Suprapubic skin (tissue), 4 donors: ENCODE data around the gene TMEM164. TPM values are rescaled to one million over a fixed set of nuclear protein-coding genes. Genes with fewer than 3 reads are reported as not detected.

Experiments
- DNase-seq, 2 donors: peaks; one replicate each; pipeline ENCODE4 v3.0.0-alpha.2; 2019; ENCODE audit warnings: low spot score in 2 of 2
- H3K27ac ChIP-seq: fragments of 200-600 bp; sonication (generic); one replicate; pipeline ENCODE4 v1.5.1; 2019
- H3K27me3 ChIP-seq: fragments of 200-600 bp; sonication (generic); one replicate; pipeline ENCODE4 v1.5.1; 2019
- H3K36me3 ChIP-seq: fragments of 200-600 bp; sonication (generic); one replicate; pipeline ENCODE4 v1.5.1; 2019
- H3K4me1 ChIP-seq: fragments of 200-600 bp; sonication (generic); one replicate; pipeline ENCODE4 v1.5.1; 2019
- H3K4me3 ChIP-seq: fragments of 200-600 bp; sonication (generic); one replicate; pipeline ENCODE4 v1.5.1; 2019; ENCODE audit warnings: mild to moderate bottlenecking
- H3K9me3 ChIP-seq: fragments of 200-600 bp; sonication (generic); one replicate; pipeline ENCODE4 v1.5.1; 2019
- EP300 ChIP-seq: sonication (generic); formaldehyde crosslinking; IDR thresholded peaks from one replicate; pipeline ENCODE4 v1.6.1; 2017; ENCODE audit warnings: antibody characterized with exemption
- POLR2A ChIP-seq, 2 donors: fragments of 450-650 bp; IDR thresholded peaks; one replicate each; pipeline ENCODE4 v1.6.1; 2017; ENCODE audit warnings: antibody characterized with exemption in 2 of 2, mild to moderate bottlenecking in 2 of 2, moderate library complexity in 2 of 2
- POLR2AphosphoS5 ChIP-seq, 3 donors: sonication (generic); formaldehyde crosslinking; IDR thresholded peaks; one replicate each; pipeline ENCODE4 v1.6.1; 2017; ENCODE audit warnings: antibody characterized with exemption in 3 of 3
- WGBS: methylation state at CpG from one replicate; pipeline ENCODE4 v1.1.5; 2018; 5-methylcytosine and 5-hydroxymethylcytosine counted together
- total RNA-seq, 4 donors: library from RNA; depleted of rRNA; stranded (reverse); fragments of >200 nt; gene quantifications; one replicate each; pipeline ENCODE4 v1.1.0, GENCODE V29; 2016
- TF ChIP-seq, protein P1 (sequence below), 2 donors: fragments of 200-600 bp in 1 of 2; fragments of 450-650 bp in 1 of 2; sonication (generic) in 1 of 2; IDR thresholded peaks; one replicate each; pipeline ENCODE4 v1.5.1; 2016 to 2019; ENCODE audit warnings: antibody characterized with exemption in 2 of 2, mild to moderate bottlenecking in 1 of 2, moderate library complexity in 1 of 2

Gene TMEM164
- total RNA-seq, 4 donors from 2014 or later: 35.5 to 71.2 (median 58.7) TPM

DNA sequence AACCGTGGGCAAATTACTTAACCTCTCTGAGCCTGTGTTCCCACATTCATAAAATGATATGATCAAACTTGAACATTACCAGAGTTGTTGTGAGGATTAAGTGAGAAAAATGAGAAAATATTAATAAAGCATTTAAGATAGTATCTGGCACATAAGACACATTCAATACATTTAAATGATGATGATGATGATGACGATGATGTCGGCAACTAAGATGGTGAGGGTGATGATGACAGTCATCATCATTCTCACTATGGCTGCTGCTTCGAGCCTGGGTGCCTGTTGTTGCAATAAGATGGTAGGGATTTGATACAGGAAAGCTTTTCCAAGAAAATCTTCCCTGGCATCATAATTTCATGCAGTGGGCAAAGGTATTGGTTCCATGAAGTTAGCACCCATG is 11.1 kb downstream of the TMEM164 start:
- Histone ChIP-seq H3K27me3 (no peaks in the 10 kb centered on the region), H3K36me3 (no peaks in the 10 kb centered on the region), H3K9me3 (no peaks in the 10 kb centered on the region), H3K4me3 (no peak overlapping the region), H3K27ac (no peak overlapping the region), H3K4me1 (peaks cover 16% of the 10 kb centered on the region)
- TF ChIP-seq POLR2A (IDR thresholded peaks at IDR 0.05): no peak
- TF ChIP-seq, protein P1, sequence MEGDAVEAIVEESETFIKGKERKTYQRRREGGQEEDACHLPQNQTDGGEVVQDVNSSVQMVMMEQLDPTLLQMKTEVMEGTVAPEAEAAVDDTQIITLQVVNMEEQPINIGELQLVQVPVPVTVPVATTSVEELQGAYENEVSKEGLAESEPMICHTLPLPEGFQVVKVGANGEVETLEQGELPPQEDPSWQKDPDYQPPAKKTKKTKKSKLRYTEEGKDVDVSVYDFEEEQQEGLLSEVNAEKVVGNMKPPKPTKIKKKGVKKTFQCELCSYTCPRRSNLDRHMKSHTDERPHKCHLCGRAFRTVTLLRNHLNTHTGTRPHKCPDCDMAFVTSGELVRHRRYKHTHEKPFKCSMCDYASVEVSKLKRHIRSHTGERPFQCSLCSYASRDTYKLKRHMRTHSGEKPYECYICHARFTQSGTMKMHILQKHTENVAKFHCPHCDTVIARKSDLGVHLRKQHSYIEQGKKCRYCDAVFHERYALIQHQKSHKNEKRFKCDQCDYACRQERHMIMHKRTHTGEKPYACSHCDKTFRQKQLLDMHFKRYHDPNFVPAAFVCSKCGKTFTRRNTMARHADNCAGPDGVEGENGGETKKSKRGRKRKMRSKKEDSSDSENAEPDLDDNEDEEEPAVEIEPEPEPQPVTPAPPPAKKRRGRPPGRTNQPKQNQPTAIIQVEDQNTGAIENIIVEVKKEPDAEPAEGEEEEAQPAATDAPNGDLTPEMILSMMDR (IDR thresholded peaks at IDR 0.05): no peak
- TF ChIP-seq EP300: no peak
- TF ChIP-seq POLR2AphosphoS5 (IDR thresholded peaks at IDR 0.05): no peak
- no peak for DNase-seq
- WGBS: 79% methylated on average over 4 of the region's 4 CpGs

DNA sequence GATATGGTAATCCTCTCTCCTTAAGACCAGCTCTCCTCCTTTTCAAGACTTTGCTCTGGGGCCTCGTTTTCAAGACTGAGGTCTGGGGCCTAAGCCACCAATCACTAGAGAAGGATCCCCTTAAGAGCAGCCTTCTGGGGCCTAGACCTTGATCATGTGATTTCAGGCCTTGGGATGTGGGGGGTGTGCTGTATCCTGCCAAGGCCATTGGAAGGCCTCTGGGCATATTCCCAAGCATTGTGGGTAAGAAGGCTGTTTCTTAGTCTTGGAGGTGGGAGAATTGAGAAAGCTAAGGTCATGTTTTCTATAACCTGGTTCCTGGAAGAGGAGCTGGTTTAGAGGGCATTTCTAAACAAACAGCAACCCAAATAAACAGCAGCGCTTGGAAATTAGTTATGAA is 12.1 kb downstream of the TMEM164 start:
- no peak overlapping the region for H3K27ac ChIP-seq
- no peaks in the 10 kb centered on the region for H3K36me3 ChIP-seq
- TF ChIP-seq POLR2AphosphoS5 (IDR thresholded peaks at IDR 0.05) (no peak), POLR2A (IDR thresholded peaks at IDR 0.05) (no peak), EP300 (no peak)
- TF ChIP-seq, protein P1 (IDR thresholded peaks at IDR 0.05): no peak
- DNase-seq: no peak
- no peak overlapping the region for H3K4me3 ChIP-seq
- H3K4me1 ChIP-seq: peaks cover 16% of the 10 kb centered on the region
- H3K9me3 ChIP-seq: no peaks in the 10 kb centered on the region
- no peaks in the 10 kb centered on the region for H3K27me3 ChIP-seq
- WGBS: 66% methylated on average over 2 of the region's 2 CpGs

DNA sequence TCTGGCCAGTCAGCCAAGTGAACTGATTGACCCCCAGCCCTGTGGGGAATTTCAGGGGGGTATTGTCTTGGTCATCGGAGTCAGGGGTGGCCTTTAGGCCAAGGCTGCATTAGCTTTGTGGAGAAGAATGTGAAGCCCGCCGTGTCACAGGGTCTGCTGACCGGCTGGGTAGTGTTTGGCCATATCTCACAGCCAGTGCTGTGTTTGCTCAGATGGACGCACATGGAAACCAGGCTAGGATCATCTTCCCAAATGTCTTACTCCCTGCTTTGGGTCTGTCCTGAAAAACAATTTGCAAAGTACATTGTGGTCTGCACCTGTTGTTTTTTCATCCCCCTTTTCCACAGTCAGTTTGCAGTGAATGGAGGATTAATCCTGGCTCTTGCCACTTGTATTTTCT is 13.0 kb downstream of the TMEM164 start:
- H3K27ac ChIP-seq: no peak overlapping the region
- 83% methylated on average over 5 of the region's 5 CpGs for WGBS
- DNase-seq: no peak
- H3K36me3 ChIP-seq: no peaks in the 10 kb centered on the region
- no peak for TF ChIP-seq POLR2AphosphoS5 (IDR thresholded peaks at IDR 0.05)
- no peak overlapping the region for H3K4me3 ChIP-seq
- peaks cover 16% of the 10 kb centered on the region for H3K4me1 ChIP-seq
- H3K9me3 ChIP-seq: no peaks in the 10 kb centered on the region
- no peaks in the 10 kb centered on the region for H3K27me3 ChIP-seq

DNA sequence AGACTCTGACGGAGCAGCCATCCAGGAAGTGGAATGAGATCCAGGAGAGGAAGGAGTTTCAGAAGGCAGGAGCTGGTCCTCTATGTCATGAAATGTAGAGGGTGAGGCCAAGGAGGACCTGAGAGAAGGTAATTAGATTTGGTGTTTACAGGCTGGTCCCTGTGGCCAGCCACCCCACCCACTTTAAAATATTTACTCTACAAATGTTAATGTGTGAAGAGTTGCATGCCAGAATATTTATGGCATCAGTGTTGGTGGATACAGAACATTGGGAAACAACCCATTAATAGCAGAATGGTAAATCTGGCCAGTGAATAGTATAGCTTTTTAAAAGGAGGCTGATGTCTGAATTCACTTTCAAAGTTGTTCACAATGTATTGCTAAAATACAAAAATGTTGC is 17.6 kb downstream of the TMEM164 start:
- Histone ChIP-seq H3K36me3 (no peaks in the 10 kb centered on the region), H3K27ac (no peak overlapping the region), H3K4me1 (peaks cover 16% of the 10 kb centered on the region), H3K4me3 (no peak overlapping the region), H3K27me3 (no peaks in the 10 kb centered on the region), H3K9me3 (no peaks in the 10 kb centered on the region)
- DNase-seq: no peak
- 68% methylated on average over 1 of the region's 1 CpG for WGBS
- TF ChIP-seq EP300 (no peak), POLR2AphosphoS5 (IDR thresholded peaks at IDR 0.05) (no peak), POLR2A (IDR thresholded peaks at IDR 0.05) (no peak)
- TF ChIP-seq, protein P1 (IDR thresholded peaks at IDR 0.05): no peak

DNA sequence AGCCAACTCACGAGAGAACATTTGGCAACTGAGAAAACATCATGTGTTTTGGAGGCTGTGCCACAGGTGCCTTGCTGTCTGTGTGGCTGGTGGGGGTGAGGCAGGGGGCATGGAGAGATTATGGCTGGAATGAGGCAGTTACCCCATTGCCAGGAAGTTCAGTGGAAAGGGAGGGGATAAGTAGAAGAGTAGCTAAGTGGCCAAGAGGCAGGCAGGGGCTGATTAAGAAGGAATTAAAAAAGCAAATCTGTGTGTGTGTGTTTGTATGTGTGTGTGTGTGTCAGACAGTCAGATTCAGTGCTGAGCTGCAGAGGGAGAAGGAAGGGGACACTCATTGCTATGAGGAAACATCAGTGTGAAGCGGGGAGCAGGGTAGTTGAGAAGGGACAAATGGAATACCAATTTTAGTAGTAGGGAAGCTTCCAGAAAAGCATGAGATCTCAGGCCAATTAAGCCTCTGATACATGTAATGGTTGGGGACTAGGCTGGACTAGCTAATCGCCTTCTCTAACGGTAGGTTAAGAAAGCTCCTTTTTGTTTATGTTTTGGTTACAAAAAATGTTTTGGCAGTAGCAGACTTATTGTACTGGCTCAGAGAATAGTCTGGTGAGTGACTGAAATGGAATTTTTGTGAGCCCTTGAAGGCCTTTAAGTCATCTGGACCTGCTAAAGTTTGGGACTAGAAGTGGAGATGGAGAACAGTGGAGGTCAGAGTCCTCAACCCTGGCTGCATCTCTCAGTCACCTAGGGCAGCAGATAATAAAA is 18.5 kb downstream of the TMEM164 start:
- Histone ChIP-seq H3K27ac (no peak overlapping the region), H3K9me3 (no peaks in the 10 kb centered on the region), H3K27me3 (no peaks in the 10 kb centered on the region), H3K4me1 (peaks cover 19% of the 10 kb centered on the region), H3K4me3 (no peak overlapping the region), H3K36me3 (no peaks in the 10 kb centered on the region)
- DNase-seq: no peak
- WGBS: 59% methylated on average over 4 of the region's 4 CpGs
- TF ChIP-seq EP300: no peak
- no peak for TF ChIP-seq POLR2AphosphoS5 (IDR thresholded peaks at IDR 0.05)
- no peak for TF ChIP-seq POLR2A (IDR thresholded peaks at IDR 0.05)
- TF ChIP-seq, protein P1 (IDR thresholded peaks at IDR 0.05): no peak
